Measurements from ENCODE around the gene RICTOR.
A peak's percentile ranks its signal among the peaks of the same experiment; 100 is the strongest.

Gene RICTOR, protein sequence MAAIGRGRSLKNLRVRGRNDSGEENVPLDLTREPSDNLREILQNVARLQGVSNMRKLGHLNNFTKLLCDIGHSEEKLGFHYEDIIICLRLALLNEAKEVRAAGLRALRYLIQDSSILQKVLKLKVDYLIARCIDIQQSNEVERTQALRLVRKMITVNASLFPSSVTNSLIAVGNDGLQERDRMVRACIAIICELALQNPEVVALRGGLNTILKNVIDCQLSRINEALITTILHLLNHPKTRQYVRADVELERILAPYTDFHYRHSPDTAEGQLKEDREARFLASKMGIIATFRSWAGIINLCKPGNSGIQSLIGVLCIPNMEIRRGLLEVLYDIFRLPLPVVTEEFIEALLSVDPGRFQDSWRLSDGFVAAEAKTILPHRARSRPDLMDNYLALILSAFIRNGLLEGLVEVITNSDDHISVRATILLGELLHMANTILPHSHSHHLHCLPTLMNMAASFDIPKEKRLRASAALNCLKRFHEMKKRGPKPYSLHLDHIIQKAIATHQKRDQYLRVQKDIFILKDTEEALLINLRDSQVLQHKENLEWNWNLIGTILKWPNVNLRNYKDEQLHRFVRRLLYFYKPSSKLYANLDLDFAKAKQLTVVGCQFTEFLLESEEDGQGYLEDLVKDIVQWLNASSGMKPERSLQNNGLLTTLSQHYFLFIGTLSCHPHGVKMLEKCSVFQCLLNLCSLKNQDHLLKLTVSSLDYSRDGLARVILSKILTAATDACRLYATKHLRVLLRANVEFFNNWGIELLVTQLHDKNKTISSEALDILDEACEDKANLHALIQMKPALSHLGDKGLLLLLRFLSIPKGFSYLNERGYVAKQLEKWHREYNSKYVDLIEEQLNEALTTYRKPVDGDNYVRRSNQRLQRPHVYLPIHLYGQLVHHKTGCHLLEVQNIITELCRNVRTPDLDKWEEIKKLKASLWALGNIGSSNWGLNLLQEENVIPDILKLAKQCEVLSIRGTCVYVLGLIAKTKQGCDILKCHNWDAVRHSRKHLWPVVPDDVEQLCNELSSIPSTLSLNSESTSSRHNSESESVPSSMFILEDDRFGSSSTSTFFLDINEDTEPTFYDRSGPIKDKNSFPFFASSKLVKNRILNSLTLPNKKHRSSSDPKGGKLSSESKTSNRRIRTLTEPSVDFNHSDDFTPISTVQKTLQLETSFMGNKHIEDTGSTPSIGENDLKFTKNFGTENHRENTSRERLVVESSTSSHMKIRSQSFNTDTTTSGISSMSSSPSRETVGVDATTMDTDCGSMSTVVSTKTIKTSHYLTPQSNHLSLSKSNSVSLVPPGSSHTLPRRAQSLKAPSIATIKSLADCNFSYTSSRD (N-terminal part only)

DNA sequence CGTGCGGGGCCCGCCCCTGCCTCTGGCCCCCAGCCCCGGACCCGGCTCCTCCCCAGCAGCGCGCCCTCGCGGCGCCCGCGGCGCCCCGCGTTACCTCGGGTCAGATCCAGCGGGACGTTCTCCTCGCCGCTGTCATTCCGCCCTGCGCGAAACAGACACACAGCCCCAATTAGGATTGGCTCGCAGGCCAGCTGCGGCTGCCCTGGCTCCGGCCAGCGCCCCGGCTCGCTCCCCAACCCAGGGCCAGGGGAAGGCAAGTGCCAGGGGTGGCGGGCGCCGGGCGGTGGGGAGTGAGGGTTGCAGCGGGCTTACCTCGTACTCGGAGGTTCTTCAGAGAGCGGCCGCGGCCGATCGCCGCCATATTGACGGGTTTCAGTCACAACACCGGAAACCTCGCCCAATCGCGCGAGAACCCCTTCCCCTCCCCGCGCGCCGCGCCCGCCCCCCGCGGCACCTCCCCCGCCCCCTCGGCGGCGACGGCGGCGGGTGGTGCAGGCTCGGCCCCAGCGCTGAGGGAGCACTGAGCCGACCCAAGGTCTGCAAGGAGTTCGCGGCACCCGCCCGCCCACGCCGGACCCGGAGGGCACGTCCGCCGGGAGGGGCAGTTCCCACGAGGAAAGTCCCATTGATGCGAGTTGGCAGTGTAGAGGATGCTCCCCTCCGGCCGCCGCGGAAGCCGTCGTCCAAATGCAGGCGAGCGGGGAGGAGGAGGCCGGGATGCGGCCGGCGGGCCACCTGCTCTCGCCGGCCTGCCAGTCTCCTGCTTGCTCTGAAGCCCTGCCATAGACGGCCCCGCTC is at the start of gene RICTOR:
Gene RICTOR (minus strand): TSS at position 383 of the 798 bp plus-strand sequence. CDS start 22 bp downstream, at position 361.
- DNase-seq (ENCODE audit: extremely low read depth in 1 of 2, low read depth in 1 of 2) = peak; percentile 83 to 91

DNA sequence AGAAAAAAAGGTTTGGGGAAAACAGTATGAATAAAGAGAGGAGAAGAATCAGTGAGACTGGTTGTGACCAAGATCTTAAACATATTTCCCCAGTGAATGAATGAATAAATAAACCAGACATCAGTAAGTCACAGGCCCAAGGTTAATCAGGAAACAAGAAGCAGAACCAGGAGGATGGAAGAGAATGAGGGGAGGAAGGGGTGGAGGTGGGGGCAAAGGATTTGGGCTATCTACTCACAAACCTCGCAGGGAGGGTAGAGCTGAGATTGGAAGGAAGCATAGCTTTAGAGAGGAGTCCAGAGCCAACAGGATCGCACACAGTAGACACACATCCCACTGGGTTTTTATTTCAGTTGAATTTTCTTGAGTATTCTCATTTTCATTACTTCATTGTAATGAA is 47.7 kb upstream of the RICTOR start:
- no peak for DNase-seq (ENCODE audit: extremely low read depth in 1 of 2, low read depth in 1 of 2)

DNA sequence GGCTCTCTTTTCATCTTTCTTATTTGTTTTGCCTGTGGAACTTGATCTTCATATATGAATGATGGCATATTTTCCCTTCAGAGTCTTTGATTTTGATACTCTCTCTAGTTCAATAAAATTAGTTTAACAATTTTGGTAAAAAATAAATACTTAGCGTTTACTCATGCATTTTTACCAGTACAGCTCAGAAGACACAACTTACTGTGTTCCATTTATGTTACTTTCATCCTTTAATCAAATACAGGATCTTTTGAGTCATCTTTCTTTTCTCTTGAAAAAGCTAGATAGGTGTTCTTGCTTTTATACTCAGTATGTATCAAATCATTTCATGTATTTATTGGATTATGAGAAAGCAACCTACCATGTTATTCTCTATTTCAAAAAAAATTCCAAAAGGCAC is 47.1 kb upstream of the RICTOR start:
- no peak for DNase-seq (ENCODE audit: extremely low read depth in 1 of 2, low read depth in 1 of 2)

- no peak for DNase-seq (ENCODE audit: extremely low read depth in 1 of 2, low read depth in 1 of 2)
Measured at GRCh38 chr5:39120052-39120420, 45.8 kb upstream of the RICTOR start.

- DNase-seq (ENCODE audit: extremely low read depth in 1 of 2, low read depth in 1 of 2) = no peak
Measured at GRCh38 chr5:39119404-39120051, 45.3 kb upstream of the RICTOR start.

DNA sequence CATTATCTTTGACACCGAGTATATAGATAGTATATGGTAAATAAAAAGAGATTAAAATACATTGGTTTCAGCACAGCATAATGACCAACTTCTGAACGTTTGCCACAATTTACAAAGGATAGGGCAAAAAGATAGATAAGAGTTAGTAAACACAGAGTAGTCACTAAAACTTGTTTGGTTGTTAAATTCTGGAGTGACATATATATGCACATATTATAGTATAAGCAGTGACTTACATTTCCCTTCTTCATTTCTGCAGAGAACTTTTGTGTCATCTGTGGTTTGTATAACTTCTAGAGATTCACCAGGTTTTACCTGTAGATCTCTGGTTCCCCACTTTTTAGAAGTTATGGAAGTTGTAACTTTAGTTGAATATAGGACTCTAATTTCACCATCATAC is 44.4 kb upstream of the RICTOR start:
- no peak for DNase-seq (ENCODE audit: extremely low read depth in 1 of 2, low read depth in 1 of 2)

- DNase-seq (ENCODE audit: extremely low read depth in 1 of 2, low read depth in 1 of 2) = no peak
Measured at GRCh38 chr5:39117401-39117800, 43.2 kb upstream of the RICTOR start.

GRCh38 chr5:39116344-39117170 is 42.4 kb upstream of the RICTOR start:
- DNase-seq (ENCODE audit: extremely low read depth in 1 of 2, low read depth in 1 of 2) = no peak

DNA sequence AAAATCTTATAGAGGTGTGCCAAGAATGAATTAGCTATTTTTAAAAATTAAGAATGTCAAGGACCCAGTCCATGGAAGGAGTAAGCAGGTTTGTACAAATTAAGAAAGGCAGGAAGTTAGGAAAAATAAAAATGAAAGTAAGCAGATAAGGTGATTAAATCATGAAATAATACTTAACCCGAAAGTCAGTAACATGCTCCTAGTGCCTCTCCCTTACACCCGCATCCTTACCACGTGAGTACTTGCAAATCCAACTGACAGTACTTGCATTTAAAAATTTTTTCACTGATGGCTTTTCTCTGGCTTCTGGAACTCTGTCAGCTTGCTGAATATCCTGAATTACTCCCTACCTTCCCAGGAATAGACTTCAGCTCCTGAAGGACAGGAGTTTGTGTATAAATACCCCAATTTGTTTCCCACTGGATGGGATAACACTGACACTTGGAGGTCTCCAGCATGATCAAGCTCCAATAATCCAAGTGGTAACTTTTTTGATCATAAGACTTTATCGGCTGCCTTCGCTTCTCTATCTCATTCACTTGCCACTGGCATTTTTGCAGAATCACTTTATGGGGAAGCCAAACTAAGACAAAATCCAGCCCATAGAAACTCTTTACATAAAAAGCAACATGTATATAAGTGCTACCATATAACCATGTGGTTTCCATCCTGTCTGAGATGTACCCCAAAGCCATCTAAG is 41.6 kb upstream of the RICTOR start:
- no peak for DNase-seq (ENCODE audit: extremely low read depth in 1 of 2, low read depth in 1 of 2)

DNA sequence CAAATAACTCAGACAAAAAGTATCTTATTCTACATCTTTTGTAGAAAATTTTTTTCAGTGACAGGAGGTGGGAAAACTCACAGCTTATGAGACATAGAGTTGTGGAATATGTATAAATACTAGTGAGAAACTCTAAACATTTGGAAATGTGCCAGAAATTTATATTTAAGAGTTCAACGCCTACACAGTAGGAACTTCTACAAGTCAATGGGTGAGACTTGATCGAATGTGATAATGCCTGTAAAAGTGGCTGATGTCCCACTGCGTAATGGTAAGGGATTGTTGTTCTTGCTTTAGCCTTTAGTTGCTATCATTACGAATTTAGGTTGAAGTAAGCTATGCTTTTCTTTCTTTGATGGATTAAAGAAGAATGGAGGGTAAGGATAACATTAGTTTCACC is 40.0 kb upstream of the RICTOR start:
- DNase-seq (ENCODE audit: extremely low read depth in 1 of 2, low read depth in 1 of 2) = no peak

GRCh38 chr5:39113354-39113953 is 39.3 kb upstream of the RICTOR start:
- DNase-seq (ENCODE audit: extremely low read depth in 1 of 2, low read depth in 1 of 2) = no peak

DNA sequence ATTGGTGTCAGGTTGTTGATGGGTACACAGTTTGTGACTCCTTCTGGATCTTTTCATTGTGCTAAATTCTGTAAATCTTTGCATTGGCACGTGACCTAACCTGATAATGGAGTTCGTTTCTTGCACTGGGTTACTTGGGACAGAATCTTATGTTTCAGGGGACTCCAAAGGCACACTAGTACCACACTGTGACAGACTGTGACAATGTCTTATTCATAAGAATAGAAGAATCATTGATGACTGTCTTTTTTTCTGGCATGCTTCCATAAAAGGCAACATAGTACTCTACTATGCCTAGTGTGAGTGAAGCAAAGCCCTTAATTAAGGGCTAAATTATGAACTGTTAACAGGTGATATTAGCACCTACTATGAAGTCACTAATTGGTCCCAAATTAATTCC is 35.4 kb upstream of the RICTOR start:
- no peak for DNase-seq (ENCODE audit: extremely low read depth in 1 of 2, low read depth in 1 of 2)

DNA sequence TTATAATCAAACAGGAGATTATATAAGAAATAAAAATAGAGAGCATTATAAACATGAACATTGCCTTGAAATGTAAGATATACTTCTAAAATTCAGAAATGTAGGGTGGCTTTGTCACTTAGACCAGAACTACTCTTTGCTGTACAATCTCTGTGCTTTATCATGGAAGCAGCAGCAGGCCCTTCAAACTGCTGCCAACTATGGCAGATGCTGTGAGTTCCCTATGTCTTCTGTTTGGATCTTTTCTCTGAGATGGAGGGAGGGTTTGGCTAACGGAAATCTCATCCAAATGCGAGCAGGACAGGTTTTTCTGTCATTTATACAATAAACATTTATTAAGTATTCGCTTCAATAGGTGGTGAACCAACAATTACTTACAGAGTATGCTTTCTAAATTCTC is 34.8 kb upstream of the RICTOR start:
- no peak for DNase-seq (ENCODE audit: extremely low read depth in 1 of 2, low read depth in 1 of 2)

DNA sequence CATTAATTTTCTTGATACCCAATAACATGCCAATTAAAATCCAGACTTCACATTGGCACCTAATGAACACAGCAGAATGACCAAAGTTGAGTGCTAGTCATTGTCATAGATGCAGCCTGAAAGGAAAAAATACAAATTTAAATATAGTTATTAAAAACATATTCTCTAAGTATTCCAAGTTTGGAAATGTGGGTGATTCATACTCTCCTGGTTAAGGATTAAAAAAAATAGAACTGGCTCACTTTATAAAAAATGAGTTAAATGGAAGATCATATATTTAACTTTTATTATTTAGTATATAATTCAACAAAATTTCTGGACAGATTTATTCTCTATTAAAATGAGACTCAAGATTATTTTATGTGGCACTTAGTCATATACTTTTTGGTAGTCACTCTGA is 33.2 kb upstream of the RICTOR start:
- no peak for DNase-seq (ENCODE audit: extremely low read depth in 1 of 2, low read depth in 1 of 2)

DNA sequence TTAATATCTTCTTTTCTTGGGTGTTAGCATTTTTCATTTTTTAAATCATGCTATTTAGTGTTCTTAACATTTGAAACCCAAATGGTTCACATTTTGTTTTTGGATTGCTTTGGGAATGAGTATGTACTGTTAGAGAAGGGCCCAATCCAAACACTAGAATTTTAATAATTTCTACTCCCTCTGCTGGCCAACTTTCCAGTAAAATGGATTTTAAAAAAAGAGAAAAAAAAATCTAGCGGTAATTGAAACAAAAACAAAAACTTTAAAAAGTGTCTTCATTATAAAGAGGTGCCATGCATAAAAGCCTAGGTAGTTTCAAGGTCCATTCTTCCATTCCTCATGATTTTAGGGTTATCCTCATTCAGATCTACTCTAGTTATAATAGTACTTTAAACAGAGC is 32.1 kb upstream of the RICTOR start:
- DNase-seq (ENCODE audit: extremely low read depth in 1 of 2, low read depth in 1 of 2) = no peak

DNA sequence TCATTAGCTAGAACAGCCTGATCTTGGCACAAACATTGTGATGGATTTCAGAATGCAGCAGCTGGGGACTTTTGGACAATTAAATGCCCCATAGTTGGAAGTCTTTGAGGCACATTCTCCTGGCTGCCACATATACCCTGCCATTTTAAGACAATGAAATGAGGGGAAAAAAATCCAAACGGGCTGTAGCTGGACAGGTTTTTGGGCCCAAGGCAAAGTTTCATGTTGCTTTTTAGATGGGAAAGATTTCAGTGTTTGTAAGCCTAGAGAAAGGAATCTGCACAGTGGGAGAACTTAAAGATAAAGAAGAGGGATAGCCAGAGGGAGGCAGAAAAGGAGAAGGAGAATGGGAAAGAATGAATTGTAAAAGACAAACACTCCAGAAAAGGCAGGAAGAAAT is 30.0 kb upstream of the RICTOR start:
- no peak for DNase-seq (ENCODE audit: extremely low read depth in 1 of 2, low read depth in 1 of 2)

GRCh38 chr5:39102684-39103155 is 28.5 kb upstream of the RICTOR start:
- no peak for DNase-seq (ENCODE audit: extremely low read depth in 1 of 2, low read depth in 1 of 2)
